SU-DHL-6 (cell line): ENCODE measurements around the gene NANS.
"Not testable (repeated sequence)": the region's sequence is repeated elsewhere in the genome, so short reads cannot be mapped to it uniquely, and the experiment has no call there.

Experiments used
- H2AFZ ChIP-seq: fragments of 200-600 bp; sonication (generic); 2 replicates; pipeline ENCODE4 v1.6.1; 2014; ENCODE audit warnings: low read depth, mild to moderate bottlenecking, moderate library complexity, mixed read lengths, antibody characterized with exemption, low read length; ENCODE audit not compliant: severe bottlenecking
- H3F3A ChIP-seq: fragments of 200-600 bp; shearing (Covaris generic); 2 replicates; pipeline ENCODE4 v1.6.0; 2016; ENCODE audit warnings: antibody characterized with exemption, mild to moderate bottlenecking; ENCODE audit not compliant: insufficient read depth
- H3K27ac ChIP-seq: fragments of 200-600 bp; sonication (generic); 2 replicates; pipeline ENCODE4 v1.5.1; 2016; ENCODE audit warnings: low read depth, mild to moderate bottlenecking, low read length, moderate library complexity, mixed read lengths
- H3K27me3 ChIP-seq: fragments of 200-600 bp; sonication (generic), shearing (Covaris generic); 2 replicates; pipeline ENCODE4 v1.6.0; 2014; ENCODE audit warnings: mild to moderate bottlenecking, low read length
- H3K36me3 ChIP-seq: fragments of 200-600 bp; sonication (generic); 2 replicates; pipeline ENCODE4 v1.6.1; 2014; ENCODE audit warnings: mild to moderate bottlenecking, low read length, mixed read lengths
- H3K4me2 ChIP-seq: fragments of 300-600, 200-600 bp; shearing (Covaris generic), sonication (generic); 2 replicates; pipeline ENCODE4 v1.6.0; 2014; ENCODE audit warnings: low read length, low read depth, mild to moderate bottlenecking; ENCODE audit not compliant: poor library complexity, severe bottlenecking
- H3K4me3 ChIP-seq: fragments of 200-600 bp; sonication (generic); 2 replicates; pipeline ENCODE4 v1.5.1; 2014; ENCODE audit warnings: antibody characterized with exemption, low read length, mild to moderate bottlenecking, mixed read lengths; ENCODE audit not compliant: insufficient read depth, poor library complexity, severe bottlenecking
- H3K79me2 ChIP-seq: fragments of 200-600 bp; sonication (generic); 2 replicates; pipeline ENCODE4 v1.6.1; 2014; ENCODE audit warnings: mild to moderate bottlenecking, low read length, moderate library complexity; ENCODE audit not compliant: insufficient read depth
- H3K9ac ChIP-seq: fragments of 200-600 bp; sonication (generic); 2 replicates; pipeline ENCODE4 v1.7.0; 2014; ENCODE audit warnings: mild to moderate bottlenecking, low read length
- H3K9me2 ChIP-seq: fragments of 200-600 bp; sonication (generic); replicated peaks from 2 replicates; pipeline ENCODE4 v1.6.1; 2014; ENCODE audit warnings: low read length; ENCODE audit not compliant: insufficient read depth
- H3K9me3 ChIP-seq: fragments of 200-600 bp; sonication (generic); 2 replicates; pipeline ENCODE4 v1.6.1; 2014; ENCODE audit warnings: low read length, mixed read lengths; ENCODE audit not compliant: insufficient read depth
- H4K20me1 ChIP-seq: fragments of 200-600 bp; sonication (generic); 2 replicates; pipeline ENCODE4 v1.6.1; 2014; ENCODE audit warnings: low read depth, mild to moderate bottlenecking, antibody characterized with exemption, low read length, moderate library complexity, mixed read lengths
- CTCF ChIP-seq: fragments of 200-600 bp; sonication (generic); IDR thresholded peaks from one replicate; pipeline ENCODE4 v1.5.1; 2017; ENCODE audit warnings: antibody characterized with exemption, mild to moderate bottlenecking, low read length, moderate library complexity; ENCODE audit not compliant: insufficient read depth, poor library complexity, severe bottlenecking
- EZH2phosphoT487 ChIP-seq: fragments of 200-600 bp; sonication (generic), shearing (Covaris generic); conservative IDR thresholded peaks from 2 replicates; pipeline ENCODE4 v1.6.1; 2018; ENCODE audit warnings: mild to moderate bottlenecking, antibody characterized with exemption, low read length, moderate library complexity, mixed read lengths

Gene NANS

GRCh38 chr9:98121058-98121457 is 64.5 kb downstream of the NANS start:
- Histone ChIP-seq H3K9me2 (no peaks in the 10 kb centered on the region), H3K27me3 (no peaks in the 10 kb centered on the region), H3K9me3 (no peaks in the 10 kb centered on the region), H3F3A (no peaks in the 10 kb centered on the region), H2AFZ (no peak overlapping the region), H4K20me1 (no peaks in the 10 kb centered on the region), H3K36me3 (no peaks in the 10 kb centered on the region), H3K4me3 (no peak overlapping the region), H3K79me2 (no peaks in the 10 kb centered on the region), H3K9ac (no peak overlapping the region), H3K4me2 (peak overlapping the region; percentile 2), H3K27ac (no peak overlapping the region)
- TF ChIP-seq EZH2phosphoT487 = no peak

- not testable (repeated sequence) for H3K36me3 ChIP-seq, H3K4me3 ChIP-seq
Measured at GRCh38 chr9:98124091-98124490, 67.6 kb downstream of the NANS start.

GRCh38 chr9:98124637-98125426 is 68.3 kb downstream of the NANS start:
- TF ChIP-seq EZH2phosphoT487 (no peak), CTCF (no peak)
- Histone ChIP-seq H3K27me3 (no peaks in the 10 kb centered on the region), H3K9ac (no peak overlapping the region)

More at GRCh38 chr9:98124091-98124490, 67.6 kb downstream of the NANS start:
- not testable (repeated sequence) for H2AFZ ChIP-seq, H4K20me1 ChIP-seq, H3K9ac ChIP-seq, H3K9me3 ChIP-seq, H3K79me2 ChIP-seq, H3K27ac ChIP-seq, H3K27me3 ChIP-seq, H3K4me2 ChIP-seq, H3K9me2 ChIP-seq, H3F3A ChIP-seq

GRCh38 chr9:98127226-98127625 is 70.7 kb downstream of the NANS start:
- Histone ChIP-seq H3K27ac (no peak overlapping the region), H3K36me3 (no peaks in the 10 kb centered on the region), H2AFZ (no peak overlapping the region), H3K4me2 (no peak overlapping the region), H4K20me1 (no peaks in the 10 kb centered on the region), H3K4me3 (no peak overlapping the region), H3K79me2 (no peaks in the 10 kb centered on the region), H3K9me3 (no peaks in the 10 kb centered on the region), H3K9me2 (no peaks in the 10 kb centered on the region), H3F3A (no peaks in the 10 kb centered on the region), H3K9ac (no peak overlapping the region), H3K27me3 (no peaks in the 10 kb centered on the region)
- no peak for TF ChIP-seq EZH2phosphoT487
- no peak for TF ChIP-seq CTCF

More at GRCh38 chr9:98124637-98125426, 68.3 kb downstream of the NANS start:
- H3K27ac ChIP-seq = no peak overlapping the region
- H3K36me3 ChIP-seq = no peaks in the 10 kb centered on the region
- no peaks in the 10 kb centered on the region for H3F3A ChIP-seq
- H3K4me3 ChIP-seq = no peak overlapping the region
- no peaks in the 10 kb centered on the region for H3K79me2 ChIP-seq
- H3K4me2 ChIP-seq = no peak overlapping the region
- H3K9me3 ChIP-seq = no peaks in the 10 kb centered on the region
- no peak overlapping the region for H2AFZ ChIP-seq
- no peaks in the 10 kb centered on the region for H4K20me1 ChIP-seq
- no peaks in the 10 kb centered on the region for H3K9me2 ChIP-seq
